Right ventricle myocardium superior (tissue), 1 donor: Measurements from ENCODE around the gene GJA5. TPM values are rescaled to one million over a fixed set of nuclear protein-coding genes. Genes with fewer than 3 reads are reported as not detected.

Source experiments
- ATAC-seq: fragments of 200-7000 bp; cut with Tn5 transposase; one replicate; pipeline ENCODE4 v1.9.1; 2020; ENCODE audit warnings: mild to moderate bottlenecking; ENCODE audit not compliant: poor library complexity
- DNase-seq: peaks from one replicate; pipeline ENCODE4 v3.0.0-alpha.2; 2020
- intact Hi-C: fragments of 100-400 bp; cut with DNase I; formaldehyde crosslinking; loops from one replicate; pipeline ENCODE4 v1.11.2; 2022
- total RNA-seq: library from RNA; stranded (reverse); fragmentation: NEBNext Ultra II Directional; extraction: Animal tissue kit (Norgen Biotek cat#: 25700); gene quantifications from one replicate; pipeline ENCODE4 v1.2.1, GENCODE V29; 2021
- donor health status: DM: no; HTN: yes; CAD: no; lungs with severe emphysema.

Gene GJA5
- total RNA-seq, 1 donor from 2014 or later, result 8.1 TPM

- intact Hi-C loops, result no loop called here
- DNase-seq (no peak), ATAC-seq (peak; percentile 5)
Observed at GRCh38 chr1:147769106-147769505, 8.7 kb upstream of the GJA5 start.

GRCh38 chr1:147768582-147768981, 8.2 kb upstream of the GJA5 start:
- intact Hi-C loops, result no loop called here
- no peak for DNase-seq
- no peak for ATAC-seq

- DNase-seq (no peak), ATAC-seq (no peak)
- intact Hi-C loops, result no loop called here
Observed at GRCh38 chr1:147768101-147768500, 7.7 kb upstream of the GJA5 start.

- intact Hi-C loops, result no loop called here
- DNase-seq, result no peak
- ATAC-seq, result peak; percentile 67
Observed at GRCh38 chr1:147762233-147763024, 2.0 kb upstream of the GJA5 start.

DNA sequence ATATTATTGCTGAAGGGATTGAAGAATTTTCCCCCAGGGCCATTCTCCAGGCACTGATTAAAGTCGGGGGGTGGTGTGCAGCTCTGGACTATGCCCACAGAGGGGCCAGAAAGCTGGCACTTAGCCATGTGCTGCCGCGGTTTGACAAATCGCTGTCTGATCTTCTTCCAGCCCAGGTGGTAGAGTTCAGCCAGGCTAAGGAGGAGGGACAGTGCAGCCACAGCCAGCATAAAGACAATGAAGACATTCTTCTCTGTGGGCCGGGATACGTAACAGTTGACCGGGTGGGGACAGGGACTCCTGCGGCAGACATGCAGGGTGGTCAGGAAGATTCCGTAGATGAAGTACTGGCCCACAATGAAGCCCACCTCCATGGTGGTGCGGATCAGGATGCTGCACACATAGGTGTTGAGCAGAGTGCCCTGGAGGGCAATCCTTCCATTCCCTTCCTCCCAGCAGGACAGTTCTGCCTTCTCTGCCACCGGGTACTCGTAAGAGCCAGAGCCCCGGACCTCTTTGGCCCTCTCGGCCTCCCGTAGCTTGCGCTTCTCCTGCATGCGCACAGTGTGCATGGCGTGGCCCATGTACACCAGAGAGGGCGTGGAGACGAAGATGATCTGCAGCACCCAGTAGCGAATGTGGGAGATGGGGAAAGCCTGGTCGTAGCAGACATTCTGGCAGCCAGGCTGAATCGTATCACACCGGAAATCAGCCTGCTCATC, 1.9 kb downstream of the GJA5 start:
- ATAC-seq (no peak), DNase-seq (no peak)
- intact Hi-C loops, result no loop called here

DNA sequence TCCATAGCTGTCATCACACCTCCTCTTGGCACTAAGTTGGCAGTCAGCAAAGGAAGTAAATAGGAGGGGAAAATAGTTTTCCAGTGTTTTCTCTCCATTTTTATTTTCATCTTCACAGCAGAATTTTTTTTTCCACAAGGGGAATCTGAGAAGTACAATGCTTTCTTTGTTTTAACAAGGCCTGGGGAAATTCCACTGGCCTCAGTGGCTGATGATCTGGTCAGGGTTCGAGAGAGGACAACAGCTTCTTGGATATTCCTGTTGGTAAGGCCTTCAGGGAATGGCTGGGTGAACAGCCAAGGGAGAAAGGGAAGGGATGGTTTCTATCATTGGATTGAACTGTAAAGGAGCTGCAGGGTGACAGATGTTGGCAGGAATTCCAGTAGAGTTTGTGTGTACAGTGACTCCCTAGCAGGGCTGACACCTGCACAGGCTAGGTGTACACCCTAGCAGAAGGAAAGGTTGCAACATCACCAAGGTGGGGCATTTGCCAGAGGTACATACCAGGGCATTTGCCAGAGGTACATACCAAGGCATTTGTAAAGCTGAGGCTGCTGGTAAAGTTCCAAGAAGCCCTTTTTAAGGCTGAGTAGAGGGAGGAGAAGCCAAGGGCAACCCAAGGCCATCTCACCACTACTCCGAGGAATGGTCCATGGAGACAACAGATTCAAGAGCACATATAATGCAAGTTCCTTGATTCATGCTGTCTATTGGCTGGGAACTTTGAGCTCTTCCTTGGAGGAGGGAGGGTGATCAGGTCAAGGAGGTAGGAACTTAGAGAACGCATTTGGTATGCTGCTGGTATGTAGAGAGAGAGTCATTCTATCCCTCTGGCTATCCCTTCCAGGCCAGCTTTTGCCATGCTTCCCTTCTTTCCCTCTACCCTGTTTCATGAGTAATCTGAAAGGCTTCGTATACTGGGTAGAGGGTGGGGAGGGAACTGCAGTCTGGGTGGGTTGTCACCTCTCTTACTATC, 3.1 kb downstream of the GJA5 start:
- peak; percentile 25 for ATAC-seq
- intact Hi-C loops, result no loop called here
- DNase-seq, result no peak

- DNase-seq, result no peak
- no peak for ATAC-seq
- intact Hi-C loops, result no loop called here
Observed at GRCh38 chr1:147756341-147756740, 4.1 kb downstream of the GJA5 start.

GRCh38 chr1:147754661-147755060, 5.7 kb downstream of the GJA5 start:
- ATAC-seq (no peak), DNase-seq (no peak)
- intact Hi-C loops, result no loop called here

DNA sequence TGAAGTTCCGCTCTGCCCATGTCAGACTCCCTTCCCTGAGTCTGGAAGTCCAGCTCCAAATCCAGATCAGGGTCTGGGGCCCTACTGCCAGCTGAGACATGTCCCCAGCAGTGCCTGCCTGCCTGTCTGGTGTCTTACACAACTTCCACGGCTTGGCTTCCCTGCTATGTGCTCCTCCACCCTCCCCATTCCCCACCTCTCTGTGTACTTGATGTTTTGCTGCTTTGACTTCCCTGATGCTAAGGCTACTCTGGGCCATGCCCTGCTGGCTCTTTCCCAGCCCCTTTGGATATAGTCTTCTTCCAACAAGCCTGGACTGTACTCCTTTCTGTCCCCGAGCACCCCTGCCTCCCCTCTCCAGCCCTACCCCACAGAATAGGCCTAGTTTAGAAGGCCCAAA, 7.3 kb downstream of the GJA5 start:
- intact Hi-C loops, result no loop called here
- DNase-seq, result peak; percentile 41
- no peak for ATAC-seq

- ATAC-seq (no peak), DNase-seq (no peak)
- intact Hi-C loops, result no loop called here
Observed at GRCh38 chr1:147752511-147752910, 7.9 kb downstream of the GJA5 start.

DNA sequence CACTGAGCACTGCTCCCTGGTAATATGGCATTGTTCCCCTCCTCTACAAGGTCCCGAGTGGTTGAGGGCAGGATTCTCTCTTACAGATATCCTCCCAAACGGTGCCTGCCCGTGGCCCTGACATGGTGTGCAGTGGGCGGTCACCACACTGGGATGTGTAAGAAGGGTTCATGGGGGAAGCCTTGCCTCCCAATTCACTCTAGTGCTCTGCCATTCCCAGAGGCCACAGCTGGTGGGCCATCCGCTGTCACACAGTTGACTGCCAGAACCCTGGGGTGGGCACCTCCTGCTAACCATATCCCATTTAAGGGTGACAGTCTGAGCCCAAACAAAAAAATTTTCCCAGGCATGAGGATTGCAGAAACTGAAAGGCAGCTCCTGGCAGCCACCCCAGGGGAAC, 9.1 kb downstream of the GJA5 start:
- no peak for DNase-seq
- no peak for ATAC-seq
- intact Hi-C loops, result no loop called here

DNA sequence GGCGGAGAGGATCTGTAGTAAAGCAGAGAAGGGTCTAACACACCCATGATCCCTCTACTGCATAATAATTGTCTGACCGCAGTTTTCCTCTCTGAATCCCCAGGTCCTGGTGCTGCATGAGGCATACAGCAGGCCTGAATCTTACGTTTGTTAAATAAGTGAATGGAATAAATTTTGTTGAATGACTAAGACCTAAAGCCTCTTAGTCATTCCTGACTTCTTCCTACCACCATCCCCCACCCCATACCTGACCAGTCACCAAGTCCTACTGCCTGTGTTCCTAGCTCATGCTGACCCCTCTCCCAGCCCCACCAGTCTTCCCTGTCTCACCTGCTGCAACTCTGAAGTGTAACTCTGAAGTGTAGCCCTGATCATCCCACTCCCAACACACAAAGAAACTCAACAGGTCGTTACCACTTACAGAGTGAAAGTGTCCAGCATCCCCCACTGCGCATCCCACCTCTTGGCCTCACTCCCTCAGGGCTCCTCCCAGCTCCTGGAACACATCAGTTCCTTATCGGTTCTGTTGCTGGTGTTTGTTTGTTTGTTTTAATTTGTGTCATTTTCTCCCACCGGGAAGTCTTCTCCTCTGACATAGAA, 9.7 kb downstream of the GJA5 start:
- intact Hi-C loops, result no loop called here
- ATAC-seq (no peak), DNase-seq (no peak)

DNA sequence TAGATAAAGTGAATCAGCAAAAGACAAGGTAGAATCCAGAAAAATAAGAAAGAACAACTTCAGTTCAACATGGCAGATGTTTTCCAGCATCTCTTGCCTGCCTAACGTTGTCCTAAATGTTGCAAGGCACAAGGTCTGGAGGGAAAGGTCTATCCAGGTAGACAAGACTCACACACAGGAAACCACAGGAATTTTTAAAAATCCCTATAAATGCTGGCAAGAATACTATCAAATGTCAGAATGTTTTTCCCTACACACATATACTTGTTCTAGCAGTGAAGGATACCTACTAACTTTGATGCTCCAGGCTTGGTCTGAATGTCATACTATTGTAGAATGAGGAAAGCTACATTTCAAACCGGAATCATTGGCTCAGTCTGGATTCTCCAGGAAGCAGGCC, 10.6 kb downstream of the GJA5 start:
- intact Hi-C loops, result no loop called here
- ATAC-seq (no peak), DNase-seq (no peak)

DNA sequence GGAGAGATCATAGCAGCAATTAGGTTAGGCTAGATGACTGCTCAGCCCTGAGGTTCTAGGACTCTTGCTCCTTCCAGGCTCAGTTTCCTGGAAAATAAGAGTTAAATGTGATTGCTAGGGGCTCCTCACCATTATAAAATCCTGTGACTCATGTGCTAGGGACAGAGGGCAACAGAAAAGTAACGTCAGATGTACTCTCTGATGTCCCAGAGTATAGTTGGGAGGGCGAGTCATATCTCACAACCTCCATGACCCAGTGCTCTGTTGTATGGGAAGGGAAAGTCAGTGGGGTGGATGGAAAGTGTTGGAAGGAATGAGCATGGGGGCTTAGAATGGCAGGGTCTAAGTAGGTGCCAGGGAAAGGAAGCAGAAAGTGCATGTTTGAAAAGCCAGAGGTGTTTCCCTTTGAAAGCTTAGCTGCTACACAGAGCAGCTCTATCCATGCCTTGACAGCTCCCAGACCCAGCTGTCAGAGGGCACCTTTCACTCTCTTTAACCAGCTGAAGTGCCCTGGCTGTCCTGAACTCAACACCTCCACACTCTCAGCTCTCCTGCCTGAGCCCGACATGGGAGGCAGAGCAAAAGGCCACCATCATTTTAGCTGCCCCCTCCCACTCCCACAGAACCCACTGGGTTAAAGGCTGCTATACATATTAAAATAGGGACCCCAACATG, 11.6 kb downstream of the GJA5 start:
- peak; percentile 54 for DNase-seq
- peak; percentile 96 for ATAC-seq
- intact Hi-C loops, result no loop called here

- DNase-seq (no peak), ATAC-seq (no peak)
- intact Hi-C loops, result no loop called here
Observed at GRCh38 chr1:147747966-147748365, 12.4 kb downstream of the GJA5 start.

DNA sequence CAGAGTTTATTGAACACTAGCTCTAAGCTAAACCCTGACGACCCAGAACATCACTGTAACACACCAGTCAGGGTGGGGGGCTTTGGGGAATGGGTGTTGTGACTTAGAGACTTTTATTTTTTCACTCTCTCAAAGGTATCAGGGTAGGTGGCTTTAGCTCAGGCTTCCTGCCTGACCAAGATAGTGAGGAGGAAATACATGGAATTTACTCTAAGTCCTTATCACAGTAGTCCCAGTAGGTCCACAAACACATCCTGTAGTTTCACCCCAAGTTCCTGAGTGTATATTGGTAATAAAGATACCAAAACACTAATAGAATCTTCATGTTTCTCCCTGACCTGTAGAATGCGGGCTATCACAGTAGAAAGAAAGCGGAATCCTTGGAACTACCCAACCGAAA, 15.1 kb downstream of the GJA5 start:
- no peak for ATAC-seq
- DNase-seq, result no peak
- intact Hi-C loops, result no loop called here

- intact Hi-C loops, result no loop called here
- DNase-seq (peak; percentile 49), ATAC-seq (peak; percentile 36)
Observed at GRCh38 chr1:147741065-147741464, 19.3 kb downstream of the GJA5 start.

- DNase-seq, result no peak
- intact Hi-C loops, result no loop called here
- no peak for ATAC-seq
Observed at GRCh38 chr1:147740391-147740790, 20.0 kb downstream of the GJA5 start.
